C4-2B (cell line): ENCODE measurements around the gene KCNK7.

Experiments used
- H3K27ac ChIP-seq: fragments of 450-650 bp; 2 replicates; pipeline ENCODE4 v1.5.1; 2017
- CTCF ChIP-seq: fragments of 450-650 bp; conservative IDR thresholded peaks from 2 replicates; pipeline ENCODE4 v1.5.1; 2017; ENCODE audit warnings: mild to moderate bottlenecking
- ZFX ChIP-seq: fragments of 450-650 bp; IDR thresholded peaks from 2 replicates; pipeline ENCODE4 v1.6.1; 2017

Gene KCNK7

GRCh38 chr11:65576867-65577755, 18.5 kb downstream of the KCNK7 start:
- H3K27ac ChIP-seq, result no peak overlapping the region; the same call in 1 of the 2 replicates

GRCh38 chr11:65576232-65576866, 19.3 kb downstream of the KCNK7 start:
- TF ChIP-seq CTCF (no peak), ZFX (no peak)
- peak overlapping the region; percentile 84 for H3K27ac ChIP-seq

More at GRCh38 chr11:65576867-65577755, 18.5 kb downstream of the KCNK7 start:
- TF ChIP-seq ZFX (no peak), CTCF (no peak)

GRCh38 chr11:65575568-65576231, 19.9 kb downstream of the KCNK7 start, which contains the start of gene EHBP1L1:
TSS of gene EHBP1L1 (plus strand) at chr11:65576053. CDS start at chr11:65576303, 250 bp downstream.
- peak within 1 kb of the TSS; percentile 84 for H3K27ac ChIP-seq
- TF ChIP-seq ZFX, result no peak
- TF ChIP-seq CTCF, result no peak

GRCh38 chr11:65574811-65575567, 20.6 kb downstream of the KCNK7 start:
- peak overlapping the region; percentile 84 for H3K27ac ChIP-seq
- TF ChIP-seq ZFX (no peak), CTCF (no peak)

GRCh38 chr11:65574109-65574810, 21.3 kb downstream of the KCNK7 start:
- peak; percentile 99 for TF ChIP-seq CTCF
- TF ChIP-seq ZFX, result no peak

GRCh38 chr11:65573391-65574079, 22.1 kb downstream of the KCNK7 start:
- peak overlapping the region; percentile 84 for H3K27ac ChIP-seq
- TF ChIP-seq ZFX, result no peak
- no peak for TF ChIP-seq CTCF

More at GRCh38 chr11:65574109-65574810, 21.3 kb downstream of the KCNK7 start:
- peak overlapping the region; percentile 84 for H3K27ac ChIP-seq
